GM12892 (cell line): Measurements from ENCODE around the gene SPSB3.

ENCODE experiments used
- POLR2A ChIP-seq: IDR thresholded peaks from 2 replicates; pipeline ENCODE4 v1.6.1; 2011; ENCODE audit warnings: low read depth, low read length, control low read depth
- POLR2AphosphoS5 ChIP-seq: IDR thresholded peaks from 2 replicates; pipeline ENCODE4 v1.6.1; 2011; ENCODE audit warnings: low read depth, low read length, control low read depth
- TAF1 ChIP-seq: IDR thresholded peaks from 2 replicates; pipeline ENCODE4 v1.6.1; 2011; ENCODE audit warnings: low read depth, mild to moderate bottlenecking, control low read depth, low read length, borderline replicate concordance

GRCh38 chr16:1766701-1767100 lies 15.7 kb downstream of the SPSB3 start:
- TF ChIP-seq POLR2A (no peak), TAF1 (no peak), POLR2AphosphoS5 (no peak)
